DMS79 (cell line): Measurements from ENCODE around the gene YRDC.

Experiments
- DNase-seq: peaks from one replicate; lab custom pipeline; 2025; lab: John Stamatoyannopoulos, UW

The YRDC gene, protein sequence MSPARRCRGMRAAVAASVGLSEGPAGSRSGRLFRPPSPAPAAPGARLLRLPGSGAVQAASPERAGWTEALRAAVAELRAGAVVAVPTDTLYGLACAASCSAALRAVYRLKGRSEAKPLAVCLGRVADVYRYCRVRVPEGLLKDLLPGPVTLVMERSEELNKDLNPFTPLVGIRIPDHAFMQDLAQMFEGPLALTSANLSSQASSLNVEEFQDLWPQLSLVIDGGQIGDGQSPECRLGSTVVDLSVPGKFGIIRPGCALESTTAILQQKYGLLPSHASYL

GRCh38 chr1:37807555-37808368, at the start of gene YRDC, which contains the start of gene C1orf122:
Gene YRDC, minus strand, starts transcription at chr1:37808208. Its CDS starts 28 bp downstream, at chr1:37808180.
Gene C1orf122, plus strand, starts transcription at chr1:37807790. Its CDS starts 615 bp downstream, at chr1:37808405.
- DNase-seq = peak; percentile 72

DNA sequence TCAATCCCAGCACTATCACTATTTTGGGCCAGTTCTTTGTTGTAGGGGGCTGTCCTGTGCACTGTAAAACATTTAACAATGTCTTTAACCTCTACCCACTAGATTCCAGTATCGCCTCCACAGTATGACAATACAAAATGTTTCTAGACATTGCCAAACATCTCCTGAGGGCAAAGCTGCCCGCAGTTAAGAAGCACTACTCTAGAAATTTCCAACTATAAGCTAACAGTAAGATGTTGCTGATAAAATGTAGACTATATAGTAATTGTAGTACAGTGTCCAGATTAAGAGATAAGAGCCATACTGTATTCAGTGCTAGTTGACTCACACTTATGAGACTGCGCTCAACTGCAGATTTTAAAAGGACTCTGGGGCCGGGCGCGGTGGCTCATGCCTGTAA, 46.4 kb upstream of the YRDC start:
- no peak for DNase-seq

- DNase-seq = no peak
These were observed 45.1 kb upstream of the YRDC start for GRCh38 chr1:37853157-37853556.

DNA sequence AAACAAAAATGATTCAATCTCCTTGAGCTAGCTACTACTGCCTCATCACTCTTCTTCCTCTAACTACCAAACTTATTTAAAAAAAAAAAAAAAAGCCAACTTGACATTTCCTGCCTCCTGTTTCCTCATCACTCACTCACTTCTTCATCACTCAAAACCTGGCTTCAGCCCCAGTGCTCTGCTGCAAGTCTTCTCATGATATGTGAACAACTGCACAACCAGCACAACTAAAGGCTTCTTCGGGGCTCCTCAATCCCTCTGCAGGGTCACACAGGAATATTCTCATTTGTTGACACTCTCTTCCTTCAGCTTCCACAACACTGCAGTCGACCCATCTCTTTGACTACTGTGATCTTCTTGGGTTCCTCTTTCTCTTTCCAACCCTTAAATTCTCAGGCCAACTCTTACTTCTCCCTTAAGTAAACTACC, 43.8 kb upstream of the YRDC start:
- DNase-seq = no peak

DNA sequence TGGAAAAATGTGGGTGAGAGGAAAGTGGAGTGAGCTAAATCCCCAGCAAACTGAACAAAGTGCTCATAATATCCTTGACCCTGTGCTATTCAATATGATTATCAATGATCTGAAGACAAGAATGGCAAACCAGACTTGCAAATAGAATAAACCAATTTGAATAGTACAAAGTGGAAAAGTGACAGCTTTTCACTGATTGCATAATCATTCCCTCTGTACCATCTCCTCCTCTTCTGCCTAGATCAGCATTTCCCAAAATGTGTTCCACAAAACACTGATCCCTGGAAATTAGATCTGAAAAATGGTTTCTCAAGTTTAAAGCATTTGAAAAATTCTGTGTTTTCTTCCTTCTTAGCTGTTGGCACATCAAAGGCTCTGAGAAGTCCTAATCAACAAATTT, 43.3 kb upstream of the YRDC start:
- no peak for DNase-seq

- no peak for DNase-seq
These were observed 42.4 kb upstream of the YRDC start for GRCh38 chr1:37850352-37850955.

GRCh38 chr1:37849480-37849879, 41.5 kb upstream of the YRDC start:
- DNase-seq = no peak

GRCh38 chr1:37846647-37847339, 38.8 kb upstream of the YRDC start:
- DNase-seq = no peak

DNA sequence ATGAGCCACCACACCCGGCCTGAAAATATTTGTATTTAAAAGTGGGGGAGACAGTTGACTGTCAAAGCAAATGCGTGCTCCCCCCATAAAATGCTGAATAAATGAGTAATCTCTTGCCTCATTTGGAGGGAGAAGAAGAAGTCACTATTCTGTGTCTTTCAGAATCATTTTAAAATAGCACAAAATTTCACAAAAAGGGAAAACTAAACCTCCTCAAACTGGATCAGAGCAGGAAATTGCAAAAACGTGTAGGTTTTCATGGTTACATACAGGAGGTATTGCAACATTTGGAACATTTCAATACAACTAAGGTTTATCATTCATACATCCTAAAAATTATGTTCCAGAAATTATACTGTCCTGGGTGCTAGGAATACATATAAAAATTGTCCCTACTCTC, 37.8 kb upstream of the YRDC start:
- DNase-seq = no peak

GRCh38 chr1:37845049-37845646, 37.1 kb upstream of the YRDC start:
- no peak for DNase-seq

GRCh38 chr1:37844536-37844935, 36.5 kb upstream of the YRDC start:
- DNase-seq = no peak

DNA sequence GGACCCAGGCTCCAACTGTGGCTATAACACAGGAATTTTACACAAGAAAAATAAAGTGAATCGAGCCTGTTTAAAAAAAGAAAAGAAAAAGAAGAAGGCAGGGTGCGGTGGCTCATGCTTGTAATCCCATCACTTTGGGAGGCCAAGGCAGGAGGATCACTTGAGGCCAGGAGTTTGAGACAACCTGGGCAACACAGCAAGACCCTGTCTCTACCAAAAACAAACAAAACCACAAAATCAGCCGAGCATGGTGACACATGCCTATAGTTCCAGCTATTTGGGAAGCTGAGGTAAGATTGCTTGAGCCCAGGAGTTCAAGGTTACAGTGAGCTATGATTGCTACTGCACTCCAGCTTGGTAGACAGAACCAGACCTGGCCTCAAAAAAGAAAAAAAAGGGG, 33.6 kb upstream of the YRDC start:
- no peak for DNase-seq

- DNase-seq = no peak
These were observed 32.7 kb upstream of the YRDC start for GRCh38 chr1:37840711-37841110.

DNA sequence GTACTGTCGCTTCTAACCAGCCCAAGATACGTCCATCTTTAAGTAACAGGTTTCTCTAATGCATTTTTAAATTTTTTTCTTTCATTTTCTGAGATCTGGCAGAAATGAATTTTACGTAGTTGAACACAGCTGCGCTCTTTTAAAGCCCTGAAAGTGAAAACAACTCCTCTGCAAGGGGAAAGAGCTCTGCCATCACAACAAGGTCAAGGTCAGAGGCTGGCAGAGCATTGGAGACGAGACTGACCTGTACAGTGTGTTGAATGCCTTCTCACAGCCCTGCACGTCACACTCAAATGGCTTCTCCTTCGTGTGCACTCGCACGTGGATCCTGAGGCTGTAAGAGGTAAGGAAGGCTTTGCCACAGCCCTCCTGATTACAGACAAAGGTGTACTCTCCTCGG, 31.7 kb upstream of the YRDC start:
- DNase-seq = no peak

- DNase-seq = no peak
These were observed 28.8 kb upstream of the YRDC start for GRCh38 chr1:37836788-37837187.

DNA sequence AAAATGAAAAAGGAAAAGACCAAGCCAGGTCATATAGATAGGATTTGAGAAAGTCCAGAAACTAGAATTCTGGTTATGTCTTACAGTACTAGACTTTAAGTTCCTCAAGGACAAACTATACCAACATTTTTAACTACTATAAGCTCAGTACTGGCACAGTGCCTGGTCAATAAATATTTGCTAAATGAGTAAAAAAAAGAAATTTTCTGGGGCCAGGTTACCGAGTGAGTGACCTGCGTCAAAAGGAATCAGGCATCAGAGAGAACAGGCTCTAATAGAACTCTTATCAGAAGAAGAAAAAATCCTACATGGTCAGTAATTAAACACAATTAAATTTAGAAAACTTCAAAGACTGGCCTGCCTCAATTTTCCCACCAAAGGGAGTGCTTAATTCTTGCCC, 23.8 kb upstream of the YRDC start:
- no peak for DNase-seq

GRCh38 chr1:37831109-37831508, 23.1 kb upstream of the YRDC start:
- no peak for DNase-seq

DNA sequence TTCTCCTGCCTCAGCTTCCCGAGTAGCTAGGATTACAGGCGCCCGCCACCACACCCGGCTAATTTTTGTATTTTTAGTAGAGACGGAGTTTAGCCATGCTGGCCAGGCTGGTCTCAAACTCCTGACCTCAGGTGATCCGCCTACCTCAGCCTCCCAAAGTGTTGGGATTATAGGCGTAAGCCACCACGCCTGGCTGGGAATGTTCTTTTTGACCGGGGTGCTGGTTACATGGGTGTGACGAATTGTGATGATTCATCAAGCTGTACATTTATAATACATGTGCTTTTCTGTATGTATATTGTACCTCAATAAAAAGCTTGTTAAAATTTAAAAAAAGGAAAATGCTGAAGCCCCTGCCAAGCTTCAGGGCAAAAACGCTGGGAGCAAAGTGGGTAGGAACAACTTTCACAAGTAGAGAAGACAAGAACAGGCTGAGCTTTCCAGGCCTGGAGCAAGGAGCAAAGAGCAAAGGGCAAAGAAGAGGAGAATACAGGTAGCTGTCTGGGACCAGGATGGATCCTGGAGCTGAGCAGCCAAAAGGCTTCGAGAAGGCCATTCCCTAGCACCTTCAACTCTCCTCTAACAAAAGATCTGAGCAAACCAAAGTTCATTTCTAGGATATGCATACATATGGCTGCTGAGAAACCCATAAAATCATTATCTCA, 20.5 kb upstream of the YRDC start:
- no peak for DNase-seq

DNA sequence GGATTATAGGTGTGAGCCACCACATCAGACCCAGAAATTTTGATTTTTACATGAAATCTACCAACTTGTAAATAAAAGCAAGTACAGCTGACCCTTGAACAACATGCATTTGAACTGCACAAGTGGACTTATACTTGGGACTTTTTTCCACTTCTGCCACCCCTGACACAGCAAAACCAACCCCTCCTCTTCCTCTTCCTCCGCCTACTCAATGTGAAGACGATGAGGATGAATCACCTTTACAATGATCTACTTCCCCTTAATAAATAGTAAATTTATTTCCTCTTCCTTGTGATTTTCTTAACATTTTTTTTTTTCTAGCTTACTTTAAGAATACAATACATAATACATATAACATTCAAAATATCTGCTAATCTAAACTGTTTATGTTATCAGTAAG, 17.5 kb upstream of the YRDC start:
- DNase-seq = no peak

GRCh38 chr1:37824001-37824400, 16.0 kb upstream of the YRDC start:
- no peak for DNase-seq
